K562 (cell line): ENCODE measurements around the gene MAP2K7. TPM values are rescaled to one million over a fixed set of nuclear protein-coding genes. Genes with fewer than 3 reads are reported as not detected.

Experiments
- CCAR2 ChIP-seq: fragments of 200-400 bp; formaldehyde crosslinking; IDR thresholded peaks from 2 replicates; pipeline ENCODE4 v1.6.1; 2017; ENCODE audit warnings: mild to moderate bottlenecking, low read depth, low read length
- ETS2 ChIP-seq: IDR thresholded peaks from 2 replicates; pipeline ENCODE4 v1.6.1; 2016; ENCODE audit warnings: borderline replicate concordance, missing genetic modification characterization, mild to moderate bottlenecking, moderate library complexity, missing compliant biosample characterization; ENCODE audit not compliant: poor library complexity, severe bottlenecking
- POLR2H ChIP-seq: IDR thresholded peaks from 2 replicates; pipeline ENCODE4 v1.6.1; 2016; ENCODE audit warnings: missing genetic modification characterization, low read depth, mild to moderate bottlenecking, control low read depth, missing compliant biosample characterization, moderate library complexity
- REST ChIP-seq, 2 experiments: fragments of 450-650 bp; formaldehyde crosslinking in 1 of 2; IDR thresholded peaks; 2 replicates each; pipeline versions ENCODE4 v1.4.0 to v1.6.1; 2014 to 2020; ENCODE audit warnings: mild to moderate bottlenecking in 2 of 2, borderline replicate concordance in 1 of 2, low read depth in 1 of 2
- SIRT6 ChIP-seq: IDR thresholded peaks from one replicate; pipeline ENCODE4 v1.6.1; 2012; ENCODE audit warnings: low read depth, mild to moderate bottlenecking, control low read depth, inconsistent platforms, low read length, moderate library complexity
- SMC3 ChIP-seq: conservative IDR thresholded peaks from 2 replicates; pipeline ENCODE4 v1.6.1; 2011; ENCODE audit warnings: low read depth, low read length, improper control_type of control experiment; ENCODE audit not compliant: insufficient read depth
- SRSF3 ChIP-seq: fragments of 200-400 bp; formaldehyde crosslinking; IDR thresholded peaks from 2 replicates; pipeline ENCODE4 v1.6.1; 2016; ENCODE audit warnings: mild to moderate bottlenecking, low read length, moderate library complexity; ENCODE audit not compliant: insufficient read depth
- STAT5A ChIP-seq: IDR thresholded peaks from 2 replicates; pipeline ENCODE4 v1.6.1; 2012; ENCODE audit warnings: low read length, inconsistent platforms, borderline replicate concordance
- XRCC3 ChIP-seq: fragments of 450-650 bp; IDR thresholded peaks from 2 replicates; pipeline ENCODE4 v1.6.1; 2017; ENCODE audit warnings: mild to moderate bottlenecking, moderate library complexity
- polyA plus RNA-seq, 8 experiments: library from polyadenylated mRNA; depleted of rRNA in 4 of 8; stranded (reverse) in 5 of 8; unstranded in 3 of 8; fragments of >200 nt; fragmentation: Nextera tagmentation in 2 of 8; fragmentation: Illumina TruSeq in 1 of 8; extraction: Ambion mirVana in 2 of 8; extraction: Trizol in 1 of 8; gene quantifications; 2 replicates each; pipeline versions ENCODE4 v1.2.1 to v1.2.3, GENCODE V29; 2011 to 2014; ENCODE audit warnings: inconsistent platforms in 1 of 8, missing spikeins in 1 of 8
- total RNA-seq, 7 experiments: library from RNA; depleted of rRNA in 6 of 7; stranded (reverse); fragments of >200 nt in 6 of 7; fragmentation: Illumina TruSeq in 2 of 7; extraction: Trizol in 2 of 7; gene quantifications; 2 replicates each; pipeline versions ENCODE4 v1.2.1 to v1.2.3, GENCODE V29; 2011 to 2021; ENCODE audit warnings: low replicate concordance in 1 of 7

Gene MAP2K7
- total and polyA plus RNA-seq, 9 of the 15 experiments (the other 6 are each of a cell fraction or from before 2014, with no cell fraction given), result 0.51 to 45.8 (median 14.1) TPM

DNA sequence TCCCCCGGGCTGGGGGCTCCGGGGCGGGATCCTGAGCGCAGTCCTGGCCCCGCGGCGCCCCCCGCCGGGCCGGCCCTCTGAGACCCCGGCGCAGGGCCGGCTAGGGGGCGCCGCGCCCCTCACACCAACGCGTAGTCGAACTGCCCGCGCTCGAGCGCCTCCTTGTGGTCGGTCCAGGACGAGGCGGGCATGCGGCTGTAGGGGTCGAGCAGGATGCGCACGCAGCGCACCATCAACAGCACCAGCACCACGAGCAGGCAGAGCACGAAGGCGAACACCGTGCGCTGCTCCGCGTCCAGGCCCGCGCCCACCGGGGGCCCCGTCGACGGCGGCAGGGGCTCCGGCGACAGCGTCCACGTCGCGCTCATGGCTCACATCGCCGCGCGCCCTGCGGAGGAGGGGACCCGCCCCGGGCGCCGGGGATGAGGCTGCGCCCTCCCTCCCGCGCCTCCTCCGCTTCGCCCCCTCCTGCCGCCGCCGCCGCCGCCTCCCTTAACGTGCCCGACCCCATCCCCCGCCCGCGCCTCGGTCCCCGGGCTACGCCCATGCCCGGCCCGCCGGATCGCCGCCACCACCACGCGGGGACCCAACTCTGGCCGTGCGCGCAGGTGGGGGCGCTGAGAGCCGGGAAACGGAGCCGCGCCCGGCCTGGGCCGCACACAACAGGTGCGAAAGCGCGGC is 21.6 kb downstream of the MAP2K7 start (continued):
- TF ChIP-seq REST (IDR thresholded peaks at IDR 0.05; ENCODE audit: borderline replicate concordance), result peak; percentile 70
- 0 out of 2 replicates have a peak, but pooled peaks have one; percentile 55 for TF ChIP-seq REST (CRISPR knock-in tag; IDR thresholded peaks at IDR 0.05; ENCODE audit: low read depth)
- no peak for TF ChIP-seq POLR2H
- TF ChIP-seq ETS2 (tag), result no peak
- no peak for TF ChIP-seq SIRT6
- TF ChIP-seq SRSF3, result no peak
- TF ChIP-seq CCAR2, result no peak
- TF ChIP-seq SMC3, result peak; percentile 80
- no peak for TF ChIP-seq XRCC3
- TF ChIP-seq STAT5A, result no peak
